Subcutaneous adipose tissue (tissue), 4 donors: ENCODE measurements around the gene RSU1. TPM values are rescaled to one million over a fixed set of nuclear protein-coding genes. Genes with fewer than 3 reads are reported as not detected.

Experiments
- CTCF ChIP-seq: fragments of 450-650 bp; IDR thresholded peaks from one replicate; pipeline ENCODE4 v1.5.1; 2016; ENCODE audit warnings: low read depth, mild to moderate bottlenecking, control low read depth, antibody characterized with exemption, moderate library complexity
- total RNA-seq, 4 donors: library from RNA; depleted of rRNA; stranded (reverse); fragments of >200 nt; gene quantifications; one replicate each; pipeline ENCODE4 v1.1.0, GENCODE V29; 2016

Gene RSU1
- total RNA-seq, 4 donors from 2014 or later = 57.0 to 147 (median 99.7) TPM

GRCh38 chr10:16820421-16820820 is 3.2 kb upstream of the RSU1 start:
- no peak for TF ChIP-seq CTCF

- no peak for TF ChIP-seq CTCF
Observed at GRCh38 chr10:16820018-16820417, 2.8 kb upstream of the RSU1 start.

- TF ChIP-seq CTCF = no peak
Observed at GRCh38 chr10:16819436-16819835, 2.2 kb upstream of the RSU1 start.

- TF ChIP-seq CTCF = no peak
Observed at GRCh38 chr10:16819026-16819425, 1.8 kb upstream of the RSU1 start.

- TF ChIP-seq CTCF = no peak
Observed at GRCh38 chr10:16816830-16817124, 447 bp downstream of the RSU1 start.

GRCh38 chr10:16816171-16816570 is 1.1 kb downstream of the RSU1 start:
- TF ChIP-seq CTCF = no peak

GRCh38 chr10:16814012-16814411 is 3.2 kb downstream of the RSU1 start:
- TF ChIP-seq CTCF = no peak

- no peak for TF ChIP-seq CTCF
Observed at GRCh38 chr10:16812676-16813075, 4.5 kb downstream of the RSU1 start.
